D721Med (cell line): ENCODE results near the gene CHMP4B.

Experiments used
- DNase-seq: peaks from one replicate; pipeline ENCODE4 v3.0.0; 2011; ENCODE audit warnings: low spot score; ENCODE audit not compliant: insufficient read length
- FAIRE-seq: peaks from 2 replicates; lab custom pipeline; 2011; peaks lifted over from hg19 to GRCh38; lab: Jason Lieb, UNC
- TF ChIP-seq, protein P1 (sequence below): IDR thresholded peaks from 2 replicates; pipeline ENCODE4 v1.5.1; 2012; ENCODE audit warnings: mild to moderate bottlenecking, control low read depth; ENCODE audit not compliant: insufficient read depth; ENCODE audit errors: missing control alignments

Gene CHMP4B

DNA sequence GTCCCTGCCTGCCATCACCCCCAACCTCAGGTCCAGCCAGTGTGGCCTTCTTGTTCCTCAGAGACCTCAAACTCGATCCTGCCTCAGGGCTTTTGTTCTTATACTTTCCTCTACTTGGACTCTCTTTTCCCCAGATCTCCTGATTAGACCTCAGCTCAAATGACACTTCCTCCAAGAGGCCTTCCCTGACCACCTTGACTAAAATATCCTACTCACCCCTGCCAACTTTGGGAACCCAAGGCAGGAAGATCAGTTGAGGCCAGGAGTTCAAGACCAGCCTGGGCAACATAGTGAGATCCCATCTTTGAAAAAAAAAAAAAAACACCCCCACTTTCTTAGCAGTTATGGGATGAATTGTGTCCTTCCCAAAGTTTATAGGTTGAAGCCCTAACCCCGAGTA lies 73.5 kb downstream of the CHMP4B start:
- DNase-seq (no peak), FAIRE-seq (no peak)
- TF ChIP-seq, protein P1, sequence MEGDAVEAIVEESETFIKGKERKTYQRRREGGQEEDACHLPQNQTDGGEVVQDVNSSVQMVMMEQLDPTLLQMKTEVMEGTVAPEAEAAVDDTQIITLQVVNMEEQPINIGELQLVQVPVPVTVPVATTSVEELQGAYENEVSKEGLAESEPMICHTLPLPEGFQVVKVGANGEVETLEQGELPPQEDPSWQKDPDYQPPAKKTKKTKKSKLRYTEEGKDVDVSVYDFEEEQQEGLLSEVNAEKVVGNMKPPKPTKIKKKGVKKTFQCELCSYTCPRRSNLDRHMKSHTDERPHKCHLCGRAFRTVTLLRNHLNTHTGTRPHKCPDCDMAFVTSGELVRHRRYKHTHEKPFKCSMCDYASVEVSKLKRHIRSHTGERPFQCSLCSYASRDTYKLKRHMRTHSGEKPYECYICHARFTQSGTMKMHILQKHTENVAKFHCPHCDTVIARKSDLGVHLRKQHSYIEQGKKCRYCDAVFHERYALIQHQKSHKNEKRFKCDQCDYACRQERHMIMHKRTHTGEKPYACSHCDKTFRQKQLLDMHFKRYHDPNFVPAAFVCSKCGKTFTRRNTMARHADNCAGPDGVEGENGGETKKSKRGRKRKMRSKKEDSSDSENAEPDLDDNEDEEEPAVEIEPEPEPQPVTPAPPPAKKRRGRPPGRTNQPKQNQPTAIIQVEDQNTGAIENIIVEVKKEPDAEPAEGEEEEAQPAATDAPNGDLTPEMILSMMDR: no peak

GRCh38 chr20:33889312-33889711 lies 78.2 kb downstream of the CHMP4B start:
- no peak for DNase-seq
- FAIRE-seq: no peak
- TF ChIP-seq, protein P1: no peak

DNA sequence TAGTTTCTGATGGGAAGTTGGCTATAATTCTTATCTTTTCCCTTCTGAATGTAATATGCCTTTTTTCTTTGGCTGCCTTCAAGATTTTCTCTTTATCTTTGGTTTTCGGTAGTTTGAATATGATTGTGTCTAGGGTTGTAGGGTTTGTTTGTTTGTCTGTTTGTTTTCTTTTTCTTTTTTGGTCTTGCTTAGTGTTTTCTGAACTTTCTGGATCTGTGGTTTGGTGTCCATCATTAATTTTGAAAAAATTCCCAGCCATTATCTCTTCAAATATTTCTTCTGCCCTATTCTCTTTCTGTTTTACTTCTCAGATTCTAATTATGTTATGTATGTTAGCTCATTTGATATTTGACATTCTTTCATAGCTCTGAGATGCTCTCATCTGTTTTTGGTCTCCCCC lies 79.4 kb downstream of the CHMP4B start:
- TF ChIP-seq, protein P1: no peak
- DNase-seq: no peak
- no peak for FAIRE-seq

GRCh38 chr20:33893314-33893713 lies 82.2 kb downstream of the CHMP4B start:
- FAIRE-seq (no peak), DNase-seq (no peak)

GRCh38 chr20:33894798-33895197 lies 83.7 kb downstream of the CHMP4B start:
- TF ChIP-seq, protein P1: no peak
- FAIRE-seq (no peak), DNase-seq (no peak)

More at GRCh38 chr20:33893314-33893713, 82.2 kb downstream of the CHMP4B start:
- TF ChIP-seq, protein P1: no peak

DNA sequence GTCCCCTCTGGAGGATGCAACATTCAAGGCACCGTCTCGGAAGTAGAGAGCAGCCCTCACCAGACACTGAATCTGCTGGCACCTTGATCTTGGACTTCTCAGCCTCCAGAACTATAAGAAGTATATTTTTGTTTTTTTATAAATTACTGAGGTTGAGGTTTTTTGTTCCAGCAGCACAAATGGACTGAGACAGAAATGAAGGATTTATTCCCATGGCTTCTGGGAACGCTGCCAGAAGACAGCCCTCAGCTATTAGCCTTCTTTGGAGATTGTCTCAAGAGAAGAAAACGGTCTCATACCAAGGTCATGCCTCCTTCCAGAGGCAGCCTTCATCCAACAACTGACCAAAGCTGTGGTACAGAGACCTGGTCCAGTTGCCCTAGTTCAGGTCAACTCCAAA lies 85.4 kb downstream of the CHMP4B start:
- no peak for DNase-seq
- no peak for FAIRE-seq
- TF ChIP-seq, protein P1: no peak

- TF ChIP-seq, protein P1: no peak
- no peak for DNase-seq
- no peak for FAIRE-seq
Measured at GRCh38 chr20:33897313-33897912, 86.3 kb downstream of the CHMP4B start.
